NCI-H345 treated with DMSO at 0.1 percent for 48 hours (cell line): Measurements from ENCODE around the gene GIPC1.
"Not testable (repeated sequence)": the region's sequence is repeated elsewhere in the genome, so short reads cannot be mapped to it uniquely, and the experiment has no call there.

Experiments used
- DNase-seq: peaks from one replicate; lab custom pipeline; 2025; ENCODE audit not compliant: unreplicated experiment; lab: John Stamatoyannopoulos, UW

The GIPC1 gene

DNA sequence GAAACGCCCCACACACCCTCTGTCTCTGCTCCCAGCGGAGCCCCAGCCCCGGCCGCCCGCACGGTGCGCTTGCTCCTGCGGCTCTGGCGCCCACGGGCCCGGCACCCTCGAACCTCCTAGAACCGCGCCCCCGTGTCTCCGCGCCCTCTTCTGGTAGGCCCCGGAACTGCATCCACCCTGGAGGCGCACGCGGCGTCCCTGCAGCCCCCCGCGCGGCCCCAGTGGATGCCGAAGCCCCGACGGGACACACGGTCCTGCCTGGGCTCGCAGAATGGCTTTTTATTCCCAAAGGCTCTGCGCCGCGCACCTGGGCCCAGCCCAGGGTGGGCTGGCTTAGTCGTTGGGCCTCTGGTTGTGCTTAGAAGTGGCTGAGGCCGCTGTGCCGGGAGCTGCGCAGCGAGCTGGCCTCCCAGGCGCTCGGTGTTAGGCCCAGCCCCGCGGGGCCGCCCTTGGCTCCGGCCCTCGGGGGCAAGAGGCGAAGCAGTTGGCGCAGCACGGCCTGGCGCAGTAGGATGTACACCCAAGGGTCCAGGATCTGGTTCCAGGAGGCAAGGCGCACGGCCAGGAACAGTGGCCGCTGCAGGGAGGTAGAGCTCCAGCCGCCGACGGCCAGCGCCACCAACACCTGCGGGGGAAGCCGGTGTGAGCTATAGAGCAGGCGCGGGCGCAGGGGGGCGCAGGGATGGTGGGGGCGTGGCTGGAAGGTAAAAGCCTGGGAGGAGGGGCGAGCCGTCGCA lies 23.6 kb downstream of the GIPC1 start:
- peak; percentile 11 for DNase-seq

DNA sequence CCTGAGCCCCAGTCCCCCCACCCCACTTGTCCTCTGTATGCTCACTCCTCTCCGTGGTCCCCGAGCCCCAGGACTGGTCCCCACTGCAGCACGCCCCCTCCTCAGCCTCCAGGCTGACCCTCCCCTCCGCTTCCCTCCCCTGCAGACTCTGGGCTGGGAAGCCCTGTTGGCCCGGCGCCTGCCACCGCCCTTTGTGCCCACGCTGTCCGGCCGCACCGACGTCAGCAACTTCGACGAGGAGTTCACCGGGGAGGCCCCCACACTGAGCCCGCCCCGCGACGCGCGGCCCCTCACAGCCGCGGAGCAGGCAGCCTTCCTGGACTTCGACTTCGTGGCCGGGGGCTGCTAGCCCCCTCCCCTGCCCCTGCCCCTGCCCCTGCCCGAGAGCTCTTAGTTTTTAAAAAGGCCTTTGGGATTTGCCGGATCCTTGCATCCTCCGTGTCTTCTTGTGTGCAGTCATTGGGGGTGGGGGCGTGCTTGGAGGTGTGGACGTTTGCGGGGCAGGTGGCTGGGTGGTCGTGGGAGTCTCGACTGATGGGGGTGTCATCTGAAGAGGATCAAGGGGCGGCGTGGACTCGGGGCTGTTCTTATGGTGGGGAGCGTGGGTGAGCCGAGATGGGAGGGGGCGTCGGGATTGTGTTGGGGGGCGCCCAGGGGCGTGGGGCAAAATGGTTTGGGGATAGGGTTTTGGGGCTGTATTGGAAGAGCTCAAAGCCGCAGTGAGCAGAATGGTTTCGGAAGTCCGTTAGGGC lies 24.3 kb downstream of the GIPC1 start:
- no peak for DNase-seq

DNA sequence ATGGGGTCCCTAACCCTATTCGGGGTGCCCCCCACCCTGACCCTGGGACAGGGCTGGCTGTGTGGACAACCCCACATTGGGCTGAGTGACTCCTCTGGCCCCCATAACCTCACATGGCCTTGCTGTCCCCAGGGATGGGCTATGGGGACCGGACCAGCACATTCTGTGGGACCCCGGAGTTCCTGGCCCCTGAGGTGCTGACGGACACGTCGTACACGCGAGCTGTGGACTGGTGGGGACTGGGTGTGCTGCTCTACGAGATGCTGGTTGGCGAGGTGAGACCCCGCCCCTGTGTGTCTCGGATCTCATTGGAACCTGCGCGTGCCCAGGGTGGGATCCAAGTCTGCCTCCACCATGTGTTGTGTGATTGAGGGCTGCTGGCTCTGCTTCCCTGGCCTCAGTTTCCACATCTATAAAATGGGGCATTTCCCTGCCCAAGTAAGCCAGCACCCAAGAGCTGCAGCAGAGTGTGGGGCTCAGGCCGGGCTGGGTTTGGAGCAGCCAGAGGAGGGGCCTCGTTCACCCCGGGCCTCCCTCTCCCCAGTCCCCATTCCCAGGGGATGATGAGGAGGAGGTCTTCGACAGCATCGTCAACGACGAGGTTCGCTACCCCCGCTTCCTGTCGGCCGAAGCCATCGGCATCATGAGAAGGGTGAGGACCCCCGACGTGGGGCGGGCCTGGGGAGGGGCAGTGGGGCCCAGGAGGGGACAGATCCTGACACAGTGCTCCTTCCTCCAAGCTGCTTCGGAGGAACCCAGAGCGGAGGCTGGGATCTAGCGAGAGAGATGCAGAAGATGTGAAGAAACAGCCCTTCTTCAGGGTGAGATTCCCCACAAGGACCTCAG lies 25.7 kb downstream of the GIPC1 start:
- DNase-seq = no peak

DNA sequence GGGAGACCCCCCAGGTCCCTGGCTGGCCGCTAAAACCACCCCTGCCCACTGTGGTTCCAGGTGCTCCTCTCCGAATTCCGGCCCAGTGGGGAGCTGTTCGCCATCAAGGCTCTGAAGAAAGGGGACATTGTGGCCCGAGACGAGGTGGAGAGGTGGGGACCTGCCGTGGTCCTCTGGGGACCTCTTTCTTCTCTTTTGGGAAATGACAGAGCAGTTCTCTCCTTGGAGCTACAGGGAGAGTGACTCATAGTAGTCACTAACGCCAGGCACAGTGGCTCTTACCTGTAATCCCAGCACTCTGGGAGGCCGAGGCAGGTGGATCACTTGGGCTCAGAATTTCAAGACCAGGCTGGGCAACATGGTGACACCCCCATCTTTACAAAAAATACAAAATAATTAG lies 28.1 kb downstream of the GIPC1 start:
- DNase-seq = no peak

DNA sequence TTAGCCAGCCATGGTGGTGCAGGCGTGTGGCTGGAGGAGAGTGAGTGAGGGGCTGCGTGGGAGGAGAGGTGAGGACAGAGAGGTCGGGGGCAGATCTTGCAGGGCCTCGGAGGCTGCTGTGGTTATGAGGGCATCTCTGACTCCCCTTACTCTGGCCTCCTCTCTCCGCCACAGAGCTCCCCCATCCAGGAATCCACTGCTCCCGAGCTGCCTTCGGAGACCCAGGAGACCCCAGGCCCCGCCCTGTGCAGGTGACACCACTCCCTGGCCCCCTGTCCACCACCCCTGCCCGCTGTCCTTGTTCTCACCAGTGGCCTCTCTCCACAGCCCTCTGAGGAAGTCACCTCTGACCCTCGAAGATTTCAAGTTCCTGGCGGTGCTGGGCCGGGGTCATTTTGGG lies 28.5 kb downstream of the GIPC1 start:
- DNase-seq = no peak

DNA sequence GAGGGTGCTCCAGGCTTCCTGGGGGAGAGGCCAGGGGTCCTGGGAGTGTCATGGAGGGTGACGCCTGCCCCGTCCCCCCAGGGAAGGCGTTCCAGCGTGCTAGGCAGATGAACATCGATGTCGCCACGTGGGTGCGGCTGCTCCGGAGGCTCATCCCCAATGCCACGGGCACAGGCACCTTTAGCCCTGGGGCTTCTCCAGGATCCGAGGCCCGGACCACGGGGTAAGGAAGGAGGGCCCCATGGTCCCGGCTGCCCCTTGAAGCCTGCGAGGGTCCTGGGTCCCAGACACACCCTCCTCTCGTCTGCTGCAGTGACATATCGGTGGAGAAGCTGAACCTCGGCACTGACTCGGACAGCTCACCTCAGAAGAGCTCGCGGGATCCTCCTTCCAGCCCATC lies 32.2 kb downstream of the GIPC1 start:
- no peak for DNase-seq

DNA sequence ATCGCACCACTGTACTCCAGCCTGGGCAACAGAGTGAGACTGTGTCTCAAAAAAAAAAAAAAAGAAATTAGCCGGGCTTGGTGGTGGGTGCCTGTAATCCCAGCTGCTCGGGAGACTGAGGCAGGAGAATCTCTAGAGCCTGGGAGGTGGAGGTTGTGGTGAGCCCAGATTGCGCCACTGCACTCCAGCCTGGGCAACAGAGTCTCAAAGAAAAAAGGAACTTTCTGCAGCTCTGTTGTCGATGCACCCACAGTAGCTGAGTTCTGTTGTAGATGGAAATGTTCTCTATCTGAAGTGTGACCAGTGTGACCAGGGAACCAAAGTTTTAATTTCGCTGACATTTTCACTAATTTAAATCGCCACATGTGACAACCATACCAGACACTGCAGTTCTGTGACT lies 33.5 kb downstream of the GIPC1 start:
- DNase-seq = not testable (repeated sequence)

DNA sequence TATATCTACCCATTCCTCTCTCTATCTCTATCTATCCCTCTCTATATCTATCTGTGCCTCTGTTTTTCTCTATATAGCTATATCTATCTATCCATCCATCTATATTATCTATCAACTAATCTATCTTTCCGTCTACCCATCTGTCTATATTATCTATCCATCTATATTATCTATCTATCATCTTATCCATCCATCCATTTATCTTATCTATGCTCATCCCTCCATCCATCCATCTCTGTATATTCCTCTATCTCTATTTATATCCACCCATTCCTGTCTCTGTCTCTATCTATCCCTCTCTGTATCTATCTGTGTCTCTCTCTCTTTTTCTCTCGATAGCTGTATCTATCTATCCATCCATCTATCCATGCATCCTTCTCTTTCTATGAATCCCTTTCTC lies 35.0 kb downstream of the GIPC1 start:
- DNase-seq = no peak

DNA sequence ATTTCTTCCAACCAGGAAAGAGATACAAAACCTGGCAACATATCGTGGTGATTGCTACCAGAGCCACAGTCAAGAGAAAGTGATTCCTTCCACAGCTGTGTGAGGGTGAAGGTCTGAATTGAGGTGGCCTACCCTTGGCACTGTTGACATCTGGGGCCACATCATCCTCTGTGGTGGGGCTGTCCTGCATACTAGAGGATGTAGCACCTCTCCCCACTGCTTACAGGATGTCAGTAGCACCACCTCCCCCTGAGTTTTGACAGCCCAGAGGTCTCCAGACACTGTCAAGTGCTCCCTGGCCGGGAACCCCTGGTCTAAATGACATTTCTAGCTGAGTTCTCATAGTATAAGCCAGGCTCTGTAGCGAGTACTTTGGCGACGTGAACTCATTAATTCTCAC lies 36.2 kb downstream of the GIPC1 start:
- no peak for DNase-seq

DNA sequence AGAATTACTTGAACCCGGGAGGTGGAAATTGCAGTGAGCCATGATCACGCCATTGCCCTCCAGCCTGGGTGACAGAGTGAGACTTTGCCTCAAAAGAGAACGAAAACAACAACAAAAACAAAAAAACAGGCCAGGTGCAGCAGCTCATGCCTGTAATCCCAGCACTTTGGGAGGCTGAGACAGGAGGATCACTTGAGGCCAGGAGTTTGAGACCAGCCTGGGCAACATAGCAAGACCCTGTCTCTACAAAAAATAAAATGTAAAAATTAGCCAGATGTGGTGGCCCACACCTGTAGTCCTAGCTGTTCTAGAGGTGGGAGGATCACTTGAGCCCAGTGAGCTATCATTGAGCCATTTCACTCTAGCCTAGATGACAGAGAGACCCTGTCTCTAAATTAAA lies 43.6 kb downstream of the GIPC1 start:
- not testable (repeated sequence) for DNase-seq

DNA sequence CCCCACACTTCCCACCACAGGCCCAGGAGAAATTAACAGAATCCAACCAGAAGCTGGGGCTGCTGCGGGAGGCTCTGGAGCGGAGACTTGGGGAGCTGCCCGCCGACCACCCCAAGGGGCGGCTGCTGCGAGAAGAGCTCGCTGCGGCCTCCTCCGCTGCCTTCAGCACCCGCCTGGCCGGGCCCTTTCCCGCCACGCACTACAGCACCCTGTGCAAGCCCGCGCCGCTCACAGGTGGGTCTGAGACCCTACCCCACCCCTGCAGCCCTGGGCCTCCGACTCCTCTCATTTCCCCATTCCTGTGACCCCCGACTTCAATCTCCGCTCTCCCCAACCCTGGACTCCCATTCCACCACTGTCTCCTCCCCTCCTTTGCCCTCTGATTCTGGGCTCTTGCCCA lies 45.1 kb downstream of the GIPC1 start:
- no peak for DNase-seq

DNA sequence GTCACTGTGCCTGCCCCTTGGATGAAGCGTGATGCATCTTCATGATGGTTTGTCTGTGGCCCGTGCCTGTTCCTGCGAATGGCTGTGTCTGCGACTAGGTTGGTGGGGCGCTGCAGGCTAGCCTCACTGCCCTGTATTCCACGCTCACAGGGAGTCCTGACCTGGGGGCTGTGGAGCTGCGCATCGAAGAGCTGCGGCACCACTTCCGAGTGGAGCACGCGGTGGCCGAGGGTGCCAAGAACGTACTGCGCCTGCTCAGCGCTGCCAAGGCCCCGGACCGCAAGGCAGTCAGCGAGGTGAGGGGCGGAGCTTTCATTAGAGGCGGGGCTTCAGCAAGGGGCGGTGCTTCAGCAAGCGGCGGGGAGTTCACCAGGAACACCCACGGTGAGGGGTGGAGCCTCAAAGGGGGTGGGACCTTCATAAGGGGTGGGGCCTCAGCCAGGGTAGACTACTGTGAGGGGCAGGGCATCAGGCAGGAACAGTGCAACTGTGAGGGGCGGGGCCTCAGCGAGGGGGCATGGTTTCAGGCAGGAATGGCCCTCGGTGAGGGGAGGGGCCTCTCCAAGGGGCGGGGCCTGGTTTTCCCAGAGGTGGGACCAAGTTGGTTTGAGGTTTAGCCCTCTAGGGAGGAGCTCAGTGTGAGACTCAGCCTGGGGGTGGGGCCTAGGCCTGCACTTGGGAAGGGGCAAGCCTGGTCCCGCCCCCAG lies 45.6 kb downstream of the GIPC1 start:
- DNase-seq = no peak

DNA sequence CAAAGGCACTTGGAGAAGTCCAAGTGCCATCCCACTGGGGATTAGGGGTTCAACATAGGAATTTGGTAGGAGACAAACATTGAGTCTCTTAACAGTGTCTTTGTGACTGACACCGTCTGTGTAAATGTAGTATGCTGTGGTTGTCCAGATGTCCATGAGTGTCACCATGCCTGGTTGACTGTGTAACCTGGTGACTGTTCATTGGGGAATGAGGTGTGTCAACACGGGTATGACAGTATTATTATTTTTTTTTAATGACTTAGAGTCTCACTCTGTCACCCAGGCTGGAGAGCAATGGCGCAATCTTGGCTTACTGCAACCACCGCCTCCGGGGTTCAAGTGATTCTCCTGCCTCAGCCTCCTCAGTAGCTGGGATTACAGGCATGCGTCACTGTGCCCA lies 46.6 kb downstream of the GIPC1 start:
- DNase-seq = no peak

DNA sequence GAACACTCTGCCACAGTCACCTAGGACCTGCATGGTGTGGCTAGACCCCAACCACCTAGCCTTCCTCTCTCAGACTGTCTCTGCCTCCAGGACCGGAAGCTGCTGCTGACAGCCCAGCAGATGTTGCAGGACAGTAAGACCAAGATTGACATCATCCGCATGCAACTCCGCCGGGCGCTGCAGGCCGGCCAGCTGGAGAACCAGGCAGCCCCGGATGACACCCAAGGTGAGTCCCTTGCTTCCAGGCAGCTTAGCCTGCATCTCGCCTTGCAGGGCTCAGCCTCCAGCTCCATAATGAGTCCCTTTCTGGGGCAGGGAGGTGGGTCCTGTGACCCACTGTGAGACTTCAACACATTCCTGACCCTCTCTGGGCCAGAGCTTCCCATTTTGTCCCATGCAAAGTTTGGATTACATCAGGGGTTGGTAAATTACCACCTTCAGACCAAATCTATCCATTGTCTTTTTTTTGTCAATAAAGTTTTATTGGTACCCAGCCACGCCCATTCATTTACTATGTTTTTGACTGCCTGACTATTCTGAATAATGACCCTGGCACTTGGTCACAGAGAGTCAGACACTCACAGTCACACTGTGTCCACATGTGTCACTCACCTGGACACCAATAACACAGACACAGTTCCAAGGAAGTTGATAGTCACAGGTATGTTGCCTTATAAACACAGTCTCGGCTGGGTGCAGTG lies 49.4 kb downstream of the GIPC1 start:
- no peak for DNase-seq

DNA sequence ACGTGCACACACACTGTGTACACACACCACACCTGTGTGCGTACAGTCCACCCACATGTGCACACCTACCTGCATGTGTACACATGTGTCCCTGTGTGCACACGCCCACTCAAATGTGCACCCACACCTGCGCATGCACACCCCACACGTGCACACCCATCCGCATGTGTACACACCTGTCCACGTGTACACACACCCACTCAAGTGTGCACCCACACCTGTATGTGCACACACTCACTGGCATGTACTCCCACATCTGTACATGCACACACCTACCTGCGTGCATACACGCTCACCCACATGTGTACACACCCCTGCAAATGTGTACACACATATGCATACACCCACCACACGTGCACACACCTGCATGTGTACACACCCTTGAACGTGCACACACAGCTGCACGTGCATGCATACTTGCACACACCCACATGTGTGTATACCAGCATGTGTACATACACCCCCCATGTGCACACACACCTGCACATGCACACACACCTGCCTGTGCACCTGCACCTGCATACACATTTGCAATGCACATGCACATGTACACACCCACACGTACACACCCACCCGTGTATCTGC lies 52.2 kb downstream of the GIPC1 start:
- DNase-seq = no peak

DNA sequence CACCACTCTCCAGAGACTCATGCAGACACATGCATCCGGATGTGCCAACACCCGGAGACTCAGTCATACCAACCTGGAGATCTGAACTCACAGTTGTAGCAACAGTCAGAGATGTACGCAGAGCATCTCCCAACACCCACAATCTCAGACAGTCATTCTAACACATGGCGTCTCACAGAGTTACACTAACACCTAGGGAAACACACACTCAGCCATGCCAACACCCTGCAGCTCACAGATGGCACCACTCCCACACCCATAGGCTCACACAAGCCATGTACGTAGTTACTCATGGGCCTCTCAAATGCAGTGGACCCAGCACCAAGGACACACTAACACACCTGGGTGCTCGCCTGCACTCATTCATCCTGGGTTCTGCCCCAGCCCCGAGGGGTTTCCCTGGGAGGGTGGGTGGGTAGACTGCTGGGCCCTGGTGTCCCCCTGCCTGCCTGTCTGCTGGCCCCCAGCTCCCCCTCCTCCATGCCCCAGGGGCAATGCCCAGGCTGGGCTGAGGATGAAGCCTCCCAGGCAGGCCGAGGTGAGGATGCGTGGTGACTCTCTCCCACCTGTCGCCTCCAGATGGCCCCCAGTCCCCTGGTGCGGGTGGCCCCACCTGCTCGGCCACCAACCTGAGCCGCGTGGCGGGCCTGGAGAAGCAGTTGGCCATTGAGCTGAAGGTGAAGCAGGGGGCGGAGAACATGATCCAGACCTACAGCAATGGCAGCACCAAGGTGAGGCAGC lies 52.9 kb downstream of the GIPC1 start:
- DNase-seq = no peak

DNA sequence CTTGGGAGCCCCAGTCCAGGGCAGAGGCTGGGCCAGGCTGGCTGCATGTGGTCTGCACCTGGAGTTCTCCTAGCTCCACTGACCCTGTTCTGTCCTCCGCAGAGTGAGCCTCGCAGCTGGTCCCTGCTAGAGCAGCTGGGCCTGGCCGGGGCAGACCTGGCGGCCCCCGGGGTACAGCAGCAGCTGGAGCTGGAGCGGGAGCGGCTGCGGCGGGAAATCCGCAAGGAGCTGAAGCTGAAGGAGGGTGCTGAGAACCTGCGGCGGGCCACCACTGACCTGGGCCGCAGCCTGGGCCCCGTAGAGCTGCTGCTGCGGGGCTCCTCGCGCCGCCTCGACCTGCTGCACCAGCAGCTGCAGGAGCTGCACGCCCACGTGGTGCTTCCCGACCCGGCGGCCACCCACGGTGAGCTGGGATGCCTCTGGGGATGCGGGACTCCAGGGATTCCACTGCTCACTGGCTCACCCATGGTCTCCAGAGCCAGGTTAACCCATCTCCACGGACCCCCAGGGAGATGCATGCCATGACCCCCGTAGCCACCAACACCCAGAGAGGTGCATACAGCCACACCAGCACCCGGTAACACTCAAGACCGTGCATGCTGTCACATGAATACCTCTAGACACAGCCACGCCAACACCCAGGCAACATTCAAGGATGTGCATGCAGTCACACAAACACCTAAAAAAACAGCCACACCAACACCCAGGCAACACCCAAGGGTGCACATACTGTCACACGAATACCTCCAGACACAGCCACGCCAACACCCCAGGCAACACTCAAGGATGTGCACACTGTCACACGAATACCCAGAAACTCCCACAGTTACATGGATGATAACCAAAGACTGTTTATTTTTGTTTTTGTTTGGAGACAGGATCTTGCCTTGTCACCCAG lies 54.6 kb downstream of the GIPC1 start:
- no peak for DNase-seq

DNA sequence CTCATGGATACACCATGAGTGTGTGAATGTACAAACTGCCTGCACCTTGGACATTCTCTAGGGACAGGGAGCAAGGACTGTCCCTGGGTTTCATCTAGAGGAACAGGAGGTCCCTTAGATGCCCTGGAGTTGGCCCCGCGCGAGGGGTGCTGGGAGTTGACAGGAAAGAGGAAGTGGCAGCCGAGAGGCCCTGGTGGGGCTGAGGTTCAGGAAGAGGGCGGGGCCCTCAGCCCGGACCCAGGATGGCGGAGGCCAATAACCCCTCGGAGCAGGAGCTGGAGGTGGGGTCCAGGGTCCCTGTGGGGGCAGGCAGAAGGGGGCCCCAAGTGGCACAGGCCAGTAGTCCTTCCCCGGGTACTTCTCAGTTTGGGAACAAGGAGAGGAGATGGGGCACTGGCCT lies 55.9 kb downstream of the GIPC1 start:
- DNase-seq = no peak

DNA sequence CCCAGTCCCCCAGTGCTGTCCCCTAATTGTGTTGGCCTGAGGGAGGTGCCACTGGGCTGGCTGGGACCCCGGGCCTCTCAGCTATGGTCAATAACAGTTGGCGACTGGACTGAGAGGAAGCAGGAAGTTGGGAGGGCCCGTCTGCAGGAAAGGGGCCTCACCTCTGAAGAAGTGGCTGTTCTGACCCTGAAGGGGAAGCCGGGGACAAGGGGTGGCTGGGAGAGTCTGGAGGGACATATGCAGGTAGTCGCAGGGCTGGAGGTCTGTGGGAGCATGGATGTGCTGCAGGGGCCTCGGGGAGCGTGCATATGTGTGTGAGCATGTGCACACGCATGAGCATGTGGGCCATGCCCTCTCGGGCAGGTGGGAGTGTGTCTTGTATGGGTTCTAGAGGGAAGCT lies 56.9 kb downstream of the GIPC1 start:
- no peak for DNase-seq
